Lung microvascular endothelial cell (primary cell): ENCODE data around the gene POLR3C. TPM values are rescaled to one million over a fixed set of nuclear protein-coding genes. Genes with fewer than 3 reads are reported as not detected.
A peak's percentile ranks its signal among the peaks of the same experiment; 100 is the strongest.
"Not testable (repeated sequence)": the region's sequence is repeated elsewhere in the genome, so short reads cannot be mapped to it uniquely, and the experiment has no call there.

Experiments used
- DNase-seq, 2 donors: peaks; one replicate each; pipeline versions ENCODE4 v3.0.0 to v3.0.0-alpha.2; 2010; ENCODE audit warnings: low read depth in 2 of 2
- total RNA-seq: library from RNA; depleted of rRNA; stranded (reverse); fragments of >200 nt; gene quantifications from 2 replicates; pipeline ENCODE4 v1.2.1, GENCODE V29; 2014

The POLR3C gene
- total RNA-seq, 1 donor from 2014 or later = 19.4 TPM

DNA sequence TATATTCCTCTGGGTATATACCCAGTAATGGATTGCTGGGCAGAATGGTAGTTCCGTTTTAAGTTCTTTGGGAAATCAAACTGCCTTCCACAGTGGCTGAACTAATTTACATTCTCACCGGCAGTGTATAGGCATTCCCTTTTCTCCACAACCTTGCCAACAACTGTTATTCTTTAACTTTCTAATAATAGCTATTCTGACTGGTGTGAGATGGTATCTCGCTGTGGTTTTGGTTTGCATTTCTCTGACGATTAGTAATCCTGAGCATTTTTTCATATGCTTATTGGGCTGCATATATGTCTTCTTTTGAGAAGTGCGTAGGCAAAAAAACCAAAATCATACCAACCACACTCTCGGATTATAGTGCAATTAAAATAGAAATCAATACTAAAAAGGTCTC, 5.9 kb upstream of the POLR3C start:
- DNase-seq = peak; percentile 12 to 45

DNA sequence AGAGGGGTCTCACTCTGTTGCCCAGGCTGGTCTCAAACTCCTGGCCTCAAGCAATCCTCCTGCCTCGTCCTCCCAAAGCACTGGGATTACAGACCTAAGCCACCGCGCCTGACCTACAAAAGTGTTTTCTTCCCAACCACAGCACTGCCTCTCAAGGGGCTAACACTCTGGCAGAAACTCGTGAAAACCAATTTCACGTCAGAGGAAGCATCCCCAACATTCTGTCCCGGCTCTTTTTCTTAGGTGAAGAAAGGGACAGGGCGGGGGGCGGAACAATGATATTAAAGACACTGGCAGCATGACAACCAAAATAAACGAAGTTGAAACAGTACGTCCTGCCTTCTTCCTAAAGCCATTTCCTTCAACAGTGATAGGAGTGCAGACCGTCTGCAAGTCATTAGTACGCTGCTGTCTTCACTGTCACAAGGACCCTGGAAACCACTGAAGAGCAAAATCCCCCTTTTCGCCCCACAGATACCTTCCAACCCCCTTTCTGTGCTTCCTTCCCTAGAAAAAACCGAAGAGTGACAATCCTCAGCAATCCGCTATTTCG, 1.1 kb upstream of the POLR3C start:
- not testable (repeated sequence) for DNase-seq

DNA sequence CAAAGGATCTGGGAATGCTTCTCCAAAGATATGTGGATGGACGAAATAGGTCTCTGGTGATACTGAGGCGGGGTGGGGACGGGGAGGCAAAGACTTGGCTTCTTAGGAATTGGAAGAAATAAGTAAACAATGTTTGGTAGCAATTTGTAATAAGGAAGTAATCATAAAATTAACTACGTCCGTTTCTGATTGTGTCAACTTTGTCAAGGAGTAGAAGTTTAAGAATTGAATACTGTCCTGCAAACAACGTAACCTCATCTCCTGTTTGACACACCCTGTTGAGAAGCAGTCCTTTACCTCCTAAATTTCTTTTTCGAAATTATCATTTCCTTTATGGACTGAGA, 471 bp downstream of the POLR3C start:
- no peak for DNase-seq

DNA sequence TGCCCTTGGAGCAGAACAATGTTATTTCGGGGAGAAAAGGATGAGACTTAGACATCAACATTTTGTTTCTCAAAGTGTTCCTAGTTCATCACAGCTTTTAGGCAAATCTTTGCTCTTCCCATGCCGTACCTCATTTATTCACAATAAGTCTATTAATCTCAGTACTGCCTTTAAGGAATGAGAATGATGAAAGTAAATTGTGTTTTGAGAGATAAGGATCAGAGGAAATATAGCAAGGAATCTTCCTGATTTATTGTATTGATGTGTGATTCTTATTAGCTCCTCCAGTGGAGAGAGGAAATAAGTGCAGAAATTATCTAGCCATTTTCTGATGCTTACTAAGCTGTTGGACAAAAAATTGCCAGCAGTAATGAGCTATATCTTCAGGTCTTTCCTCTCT, 2.0 kb downstream of the POLR3C start:
- DNase-seq = peak in 1 of 2 donors; percentile 19

DNA sequence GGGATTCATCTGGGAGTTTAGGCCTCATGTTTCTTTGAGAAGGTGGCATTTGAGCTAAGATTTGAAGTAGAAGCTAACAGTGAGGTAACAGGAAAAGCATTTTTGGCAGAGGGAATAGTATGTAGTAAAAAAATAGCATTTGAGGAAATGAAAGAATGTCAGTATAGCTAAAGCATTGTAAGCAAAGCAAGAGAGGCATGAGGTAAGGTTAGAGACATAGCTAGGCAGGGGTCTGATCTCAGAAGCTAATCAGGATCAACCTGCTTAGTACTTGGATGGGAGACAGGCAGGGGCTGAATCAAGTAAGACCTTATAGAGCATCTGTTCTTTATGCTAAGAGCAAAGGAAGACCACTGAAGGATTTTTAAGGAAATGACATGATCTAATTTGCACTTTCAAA, 4.0 kb downstream of the POLR3C start:
- DNase-seq = peak; percentile 47 to 58

DNA sequence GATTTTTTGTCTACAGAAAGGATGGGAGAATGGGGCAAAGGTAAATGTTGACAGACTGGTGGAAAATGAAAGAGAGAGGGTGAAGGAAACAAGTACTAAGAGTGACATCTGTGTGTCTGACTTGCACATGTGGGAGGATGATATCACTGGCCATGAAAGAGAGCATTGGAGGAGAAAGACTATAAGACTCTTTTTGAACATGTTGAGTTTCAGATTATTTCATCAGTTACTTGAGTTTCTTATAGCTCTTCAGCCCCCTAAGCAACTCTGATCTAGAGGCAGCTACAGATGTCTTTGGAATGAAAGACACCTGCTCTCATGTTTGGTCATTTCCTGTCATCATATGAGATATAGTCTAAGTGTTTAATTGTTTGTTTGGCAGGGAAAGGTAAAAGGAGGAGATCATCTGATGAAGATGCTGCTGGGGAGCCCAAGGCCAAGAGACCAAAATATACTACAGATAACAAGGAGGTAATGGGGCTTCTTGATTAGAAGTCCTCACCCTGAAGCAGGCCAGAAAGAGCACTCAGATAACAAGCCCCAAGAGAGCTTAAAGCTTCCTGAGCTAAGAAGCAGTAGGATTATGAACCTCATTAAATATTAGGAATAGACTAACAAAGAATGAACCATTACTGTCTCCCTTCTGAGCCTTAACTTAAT, 4.5 kb downstream of the POLR3C start:
- peak in 1 of 2 donors; percentile 27 for DNase-seq

DNA sequence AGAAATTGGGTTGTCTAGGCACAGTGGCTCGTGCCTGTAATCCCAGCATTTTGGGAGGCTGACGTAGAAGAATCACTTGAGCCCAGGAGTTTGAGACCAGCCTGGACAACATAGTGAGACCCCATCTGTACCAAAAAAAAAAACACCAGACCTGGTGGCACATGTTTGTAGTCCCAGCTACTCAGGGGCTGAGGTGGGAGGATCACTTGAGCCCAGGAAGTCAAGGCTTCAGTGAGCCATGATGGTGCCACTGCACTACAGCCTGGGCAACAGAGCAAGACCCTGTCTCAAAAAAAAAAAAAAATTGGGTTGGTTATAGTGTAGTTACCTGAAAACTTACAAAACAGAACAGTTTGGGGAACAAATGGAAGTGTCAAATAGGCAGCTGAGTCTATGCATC, 6.8 kb downstream of the POLR3C start:
- DNase-seq = not testable (repeated sequence)

DNA sequence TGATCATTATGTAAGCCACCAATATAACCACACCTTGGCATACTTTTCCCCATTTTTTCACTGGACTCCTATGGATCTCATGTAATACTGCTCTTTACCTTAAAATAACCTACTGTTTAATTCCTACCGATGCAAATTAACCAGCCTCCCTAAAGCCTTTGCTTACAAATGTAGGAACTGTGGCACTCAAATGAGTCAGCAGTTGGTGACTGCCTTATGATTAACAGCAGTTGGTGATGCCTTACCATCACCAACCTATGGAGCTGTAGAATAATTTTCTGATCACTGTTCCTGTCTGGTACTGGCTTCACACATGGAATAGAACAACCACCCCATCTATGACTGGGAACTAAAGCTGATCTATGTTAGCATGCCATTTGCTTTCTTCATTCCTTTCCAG, 13.7 kb downstream of the POLR3C start:
- no peak for DNase-seq

DNA sequence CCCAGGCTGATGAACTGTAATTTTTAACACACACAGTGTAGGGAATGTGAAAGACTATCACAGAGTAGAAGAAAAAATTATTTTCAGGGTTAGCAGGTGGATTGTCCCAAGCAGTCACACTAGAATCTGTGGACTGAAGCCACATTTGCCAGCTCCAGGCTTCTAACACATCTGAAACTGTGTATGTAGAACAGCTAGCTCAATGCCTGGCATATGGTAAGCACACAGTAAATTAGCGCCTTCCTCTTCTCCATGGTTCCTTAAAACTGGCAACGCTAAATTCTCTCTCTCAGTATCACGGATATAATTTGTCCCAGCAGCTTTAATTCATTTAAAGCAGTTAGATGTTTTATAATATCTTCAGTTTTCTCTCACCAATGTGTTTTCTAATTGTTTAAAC, 19.0 kb downstream of the POLR3C start:
- DNase-seq = no peak

DNA sequence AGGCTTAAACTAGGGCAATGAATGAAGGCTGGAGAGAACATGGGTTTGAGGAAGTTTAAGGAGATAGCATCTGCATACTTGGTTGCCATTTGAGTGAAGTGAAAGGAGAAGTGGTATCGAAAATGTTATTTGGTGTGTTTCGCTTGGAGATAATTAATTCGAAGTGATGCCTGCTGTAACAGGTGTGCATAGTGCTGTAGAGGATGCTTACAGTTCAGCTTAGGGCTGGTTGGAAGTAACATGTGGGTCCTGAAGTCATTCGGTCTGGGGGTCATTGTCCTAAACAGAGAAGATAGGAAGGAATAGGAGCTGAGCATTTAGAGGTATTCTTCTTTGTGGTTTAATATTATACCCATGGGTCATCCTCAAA, 21.1 kb downstream of the POLR3C start:
- DNase-seq = no peak

DNA sequence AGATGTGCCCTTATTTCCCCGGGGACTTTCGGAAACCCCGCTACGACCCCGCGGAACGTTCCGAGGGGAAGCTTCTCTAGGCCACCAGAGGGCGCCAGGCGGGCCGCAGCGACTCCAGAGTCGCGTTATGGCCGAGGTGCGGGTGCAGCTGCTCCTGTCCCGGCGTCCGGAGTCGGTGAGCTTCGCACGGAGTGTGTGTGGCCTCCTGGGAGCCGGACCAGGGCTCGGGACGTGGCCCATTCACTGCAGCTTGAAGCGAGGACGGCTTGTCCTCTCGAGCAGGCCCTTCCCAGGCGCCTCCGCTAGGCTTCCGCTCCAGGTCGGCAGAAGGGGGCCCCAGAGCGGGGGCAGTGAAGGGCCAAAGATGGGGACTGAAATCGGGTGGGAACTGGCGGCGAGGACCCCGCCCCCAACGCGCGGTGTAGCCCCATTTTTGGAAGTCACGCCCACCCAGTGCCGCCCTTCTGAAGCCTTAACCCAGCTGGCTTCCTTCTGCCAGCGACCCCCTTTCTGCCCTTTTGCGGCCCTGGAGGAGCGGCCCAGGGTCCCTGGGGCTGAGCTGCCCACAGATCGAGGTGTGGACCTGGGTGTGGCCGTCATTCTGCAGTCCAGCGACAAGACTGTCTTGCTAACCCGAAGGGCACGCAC, 21.6 kb downstream of the POLR3C start, which contains the start of gene NUDT17:
TSS of gene NUDT17 (plus strand) at position 117 of the 648 bp plus-strand sequence. CDS start at position 128, 11 bp downstream.
- peak; percentile 79 to 84 for DNase-seq

DNA sequence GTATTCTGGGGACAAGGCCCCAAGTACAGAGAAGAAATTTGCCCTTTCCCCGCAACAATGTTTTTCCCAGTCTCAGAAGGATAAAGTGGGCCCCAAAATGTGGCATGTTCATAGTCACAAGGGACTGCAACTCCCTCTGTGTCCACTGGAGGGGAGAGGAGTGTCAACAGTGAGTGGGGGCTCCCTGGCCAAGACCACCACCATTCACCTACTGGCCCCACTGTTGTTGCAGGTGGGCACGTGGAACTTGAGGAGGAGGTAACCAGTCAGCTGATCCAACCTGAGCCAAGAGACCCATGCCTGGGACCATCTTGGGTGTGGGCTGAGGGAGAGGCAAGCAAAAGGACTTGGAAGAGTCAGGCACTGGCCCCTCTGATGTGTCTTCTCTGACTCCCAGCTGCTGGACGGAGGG, 22.2 kb downstream of the POLR3C start:
- peak; percentile 46 to 56 for DNase-seq

DNA sequence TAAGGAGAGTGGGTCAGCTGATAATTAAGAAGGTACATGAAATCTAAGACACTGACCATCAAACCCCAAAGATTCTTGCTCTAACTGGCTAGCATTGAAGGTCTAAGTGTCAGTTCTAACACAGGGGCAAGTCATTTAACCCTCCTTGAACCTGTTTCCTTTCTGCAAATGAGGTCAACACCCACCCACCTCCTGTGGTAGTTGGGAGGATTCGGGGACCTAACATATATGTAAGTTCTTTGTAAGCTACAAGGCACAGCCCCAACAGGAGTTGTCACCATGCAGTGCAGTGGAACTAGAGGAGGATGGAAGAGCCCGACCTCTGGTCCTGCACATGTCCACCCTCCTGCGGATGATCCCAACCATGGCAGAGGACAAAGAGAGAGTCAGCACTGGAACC, 23.8 kb downstream of the POLR3C start:
- DNase-seq = no peak

DNA sequence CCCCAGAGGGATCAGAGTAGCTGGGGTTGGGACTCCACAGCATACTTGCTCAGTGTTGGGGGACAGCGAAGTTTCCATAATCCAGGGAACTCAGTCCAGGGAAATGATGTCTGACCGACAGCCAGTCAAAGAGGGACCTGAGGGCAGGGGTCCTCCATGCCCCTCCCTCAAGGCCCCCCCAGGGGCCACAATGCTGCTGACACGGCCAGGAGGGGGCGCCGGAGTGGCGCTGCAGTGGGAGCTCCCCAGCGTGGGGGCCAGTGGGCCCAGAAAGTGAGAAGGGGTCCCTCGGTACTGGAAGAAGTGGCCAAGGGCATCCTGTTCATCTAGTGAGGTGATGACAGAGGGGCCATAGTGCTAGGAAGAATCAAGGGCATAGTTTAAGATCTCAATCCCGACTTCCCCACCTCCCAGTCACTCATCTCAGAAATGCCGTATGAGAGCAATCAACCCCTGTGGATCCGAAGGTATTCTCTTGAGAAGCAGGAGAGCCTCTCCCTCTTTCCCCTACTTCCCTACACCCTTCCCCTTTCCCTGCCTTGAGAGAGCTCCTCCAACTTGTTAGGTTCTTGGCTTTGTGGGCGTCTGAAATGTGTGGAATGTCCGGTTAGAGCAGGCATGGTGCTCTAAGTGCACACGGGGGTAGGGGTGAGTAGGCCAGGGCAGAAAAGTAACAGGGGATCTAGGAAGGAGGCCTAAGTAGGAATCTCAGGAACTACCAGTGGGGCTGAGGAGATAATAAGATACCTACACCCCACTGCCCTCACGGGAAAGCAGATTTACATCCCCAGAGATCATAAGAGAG, 25.6 kb downstream of the POLR3C start:
- peak in 1 of 2 donors; percentile 70 for DNase-seq

DNA sequence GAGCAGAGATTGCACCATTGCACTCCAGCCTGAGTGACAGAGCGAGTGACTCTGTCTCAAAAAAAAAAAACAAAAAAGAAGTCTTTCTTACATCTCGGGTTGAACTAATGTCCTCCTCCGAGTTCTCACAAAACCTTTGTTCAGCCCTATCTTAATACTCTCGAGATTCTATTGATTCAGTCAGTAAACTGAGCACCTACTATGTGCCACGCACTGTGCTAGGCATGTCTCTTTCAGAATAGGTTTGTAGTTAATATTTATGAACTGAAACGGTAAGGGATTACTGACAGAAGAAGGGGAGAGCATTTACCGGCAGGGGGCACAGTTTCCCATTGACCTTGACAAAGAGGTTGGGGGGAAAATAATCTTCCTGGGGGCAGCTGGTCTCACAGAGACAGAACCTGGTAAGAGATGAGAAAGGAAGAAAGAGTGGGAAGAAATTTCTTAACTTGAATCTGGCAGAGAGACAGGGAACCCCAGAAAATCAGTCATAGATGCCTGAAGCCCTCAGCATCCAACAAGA, 31.5 kb downstream of the POLR3C start:
- DNase-seq = no peak

DNA sequence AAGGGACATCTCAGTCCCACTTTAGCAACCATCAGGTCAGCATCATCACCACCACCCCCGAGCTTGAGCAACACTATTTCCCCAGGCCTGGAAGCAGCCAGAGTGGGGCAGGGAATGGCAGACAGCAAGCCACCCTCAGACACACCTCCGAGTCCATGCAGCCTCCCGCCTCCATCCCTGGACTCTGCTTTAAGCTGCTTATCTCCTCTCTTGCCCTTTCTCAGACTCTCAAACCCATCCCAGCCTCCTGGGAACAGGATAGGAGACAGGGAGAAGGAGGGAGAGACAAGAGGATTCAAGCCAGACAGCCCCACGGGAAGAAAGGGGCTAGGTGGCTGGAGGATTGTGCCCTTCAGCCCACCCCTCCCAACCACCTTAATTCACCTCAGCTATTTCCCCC, 33.2 kb downstream of the POLR3C start:
- no peak for DNase-seq

DNA sequence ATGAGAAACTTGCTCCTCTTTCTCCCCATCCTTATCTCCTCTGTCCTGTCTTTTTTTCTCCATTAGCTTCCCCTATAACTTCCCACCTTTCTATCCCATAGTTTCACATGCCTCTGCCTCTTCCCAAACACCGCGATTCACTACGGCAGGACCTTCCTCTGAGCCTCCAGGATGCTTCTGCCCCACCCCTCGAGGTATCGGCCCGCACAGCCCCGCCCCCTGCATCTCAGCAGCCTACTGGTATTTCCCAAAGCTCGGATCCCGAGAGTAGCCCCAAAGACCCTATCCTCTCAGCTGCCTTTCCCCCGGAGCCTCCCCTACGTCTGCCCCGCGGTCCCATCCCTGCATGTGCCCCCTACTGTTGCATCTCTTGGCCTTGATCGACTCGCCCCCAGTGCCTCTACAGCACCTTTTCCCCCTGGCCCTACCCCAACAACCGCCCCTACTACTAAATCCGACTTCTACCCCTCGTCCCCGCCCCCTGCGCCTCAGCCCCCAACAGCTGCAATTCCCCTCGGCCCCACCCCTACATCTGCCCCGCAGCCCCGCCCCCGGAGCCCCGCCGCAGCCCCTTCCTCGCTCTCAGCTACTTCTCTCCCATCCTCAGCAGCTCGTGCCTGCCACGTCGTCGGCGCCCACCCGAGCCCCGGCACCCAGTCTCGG, 34.4 kb downstream of the POLR3C start:
- peak; percentile 33 to 37 for DNase-seq

DNA sequence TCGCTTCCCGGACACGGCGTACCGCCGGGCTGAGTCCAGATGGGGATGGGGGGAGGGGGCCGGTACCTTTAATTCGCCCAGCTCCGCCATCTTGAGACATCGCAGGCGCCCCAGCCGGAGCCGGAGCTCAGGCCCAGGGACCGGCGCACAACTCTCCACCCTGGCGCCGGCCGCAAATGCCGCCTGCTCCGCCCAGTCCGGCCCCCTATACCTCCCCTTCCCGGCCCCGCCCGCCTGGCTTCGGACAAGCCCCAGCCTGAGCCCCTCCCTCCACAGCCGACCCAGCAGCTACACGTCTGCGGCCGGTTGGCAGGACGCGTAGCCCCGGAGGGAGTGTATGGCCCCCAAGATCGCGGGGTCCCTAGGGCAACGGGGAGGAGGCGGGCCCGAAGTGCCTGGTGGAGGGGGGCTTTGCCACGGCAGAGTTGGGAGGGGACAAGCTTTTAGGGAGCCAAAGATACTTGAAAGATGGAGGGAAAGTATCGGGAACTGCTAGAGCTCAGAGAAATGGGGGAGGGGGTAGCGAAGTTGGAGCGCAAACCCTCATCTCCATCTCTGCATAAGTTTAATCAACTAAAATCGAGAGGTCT, 35.0 kb downstream of the POLR3C start, which contains the start of gene PIAS3:
TSS of gene PIAS3 (minus strand) at position 181 of the 590 bp plus-strand sequence. CDS start at position 90, 91 bp downstream.
- DNase-seq = peak; percentile 97

DNA sequence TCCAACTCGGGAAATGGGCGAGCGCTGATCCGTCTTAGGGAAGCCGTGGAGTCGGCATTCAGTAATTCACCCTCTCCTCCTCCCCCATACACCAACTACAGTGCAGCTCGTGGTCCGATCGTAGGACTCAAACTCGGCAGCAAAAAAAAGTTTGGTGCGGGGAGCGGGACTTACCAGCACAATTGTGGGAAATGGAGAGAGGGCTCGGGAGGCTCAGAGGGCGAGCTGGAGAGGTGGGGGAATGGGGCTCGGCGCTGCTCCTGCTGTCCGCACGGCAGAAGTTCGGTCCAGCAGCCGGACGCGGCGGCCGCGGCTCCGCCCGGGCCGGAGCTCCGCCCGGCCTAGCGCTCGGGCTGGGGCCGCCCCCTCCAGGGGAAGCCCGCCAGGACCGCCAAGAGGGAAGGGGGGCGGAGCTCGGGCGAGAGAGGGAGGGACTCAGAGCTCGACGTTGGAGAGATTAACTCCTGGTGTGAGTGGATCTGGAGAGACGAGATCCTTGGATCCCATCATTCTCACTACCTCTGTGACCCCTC, 35.6 kb downstream of the POLR3C start:
- peak; percentile 89 to 91 for DNase-seq

DNA sequence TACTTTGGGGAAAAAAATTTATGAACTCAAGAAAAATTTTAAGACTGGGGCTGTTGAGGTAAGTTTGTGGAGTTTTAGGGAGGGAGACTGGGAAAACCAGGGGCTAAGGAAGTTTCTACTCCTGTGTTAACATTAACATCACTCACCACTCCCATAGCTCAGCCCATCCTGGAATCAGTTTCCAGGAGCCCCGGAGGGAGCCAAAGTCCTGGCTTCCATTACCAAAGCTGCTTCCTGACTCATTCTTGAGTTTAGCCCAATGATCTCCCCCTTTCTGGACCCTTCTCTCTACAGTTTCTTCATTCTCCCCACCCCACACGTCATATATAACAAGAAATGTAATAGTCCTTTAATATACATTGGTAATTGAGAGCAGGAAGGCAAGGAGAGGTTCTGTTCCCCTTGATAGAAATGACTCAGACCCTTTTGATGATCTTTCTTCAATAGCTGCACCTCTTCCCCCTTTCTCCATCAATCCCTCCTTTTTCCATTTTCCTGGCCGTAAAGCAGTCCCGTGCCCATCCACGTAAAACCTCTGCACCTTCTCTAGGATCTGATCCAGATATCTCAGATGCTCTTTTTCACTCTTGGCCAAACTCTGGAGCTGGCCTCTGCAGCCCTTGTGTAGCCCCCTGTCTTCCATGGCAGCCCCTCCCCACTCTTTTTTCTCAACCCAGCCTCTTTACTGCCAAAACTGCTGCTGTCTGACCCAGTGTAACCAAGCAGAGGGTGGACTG, 39.5 kb downstream of the POLR3C start:
- DNase-seq = no peak
